Measurements from ENCODE around the gene SEMA3E. TPM values are rescaled to one million over a fixed set of nuclear protein-coding genes. Genes with fewer than 3 reads are reported as not detected.
"Not testable (repeated sequence)": the region's sequence is repeated elsewhere in the genome, so short reads cannot be mapped to it uniquely, and the experiment has no call there.

Gene SEMA3E
- polyA plus RNA-seq, 3 donors = 0.10 to 0.31 (median 0.22) TPM

DNA sequence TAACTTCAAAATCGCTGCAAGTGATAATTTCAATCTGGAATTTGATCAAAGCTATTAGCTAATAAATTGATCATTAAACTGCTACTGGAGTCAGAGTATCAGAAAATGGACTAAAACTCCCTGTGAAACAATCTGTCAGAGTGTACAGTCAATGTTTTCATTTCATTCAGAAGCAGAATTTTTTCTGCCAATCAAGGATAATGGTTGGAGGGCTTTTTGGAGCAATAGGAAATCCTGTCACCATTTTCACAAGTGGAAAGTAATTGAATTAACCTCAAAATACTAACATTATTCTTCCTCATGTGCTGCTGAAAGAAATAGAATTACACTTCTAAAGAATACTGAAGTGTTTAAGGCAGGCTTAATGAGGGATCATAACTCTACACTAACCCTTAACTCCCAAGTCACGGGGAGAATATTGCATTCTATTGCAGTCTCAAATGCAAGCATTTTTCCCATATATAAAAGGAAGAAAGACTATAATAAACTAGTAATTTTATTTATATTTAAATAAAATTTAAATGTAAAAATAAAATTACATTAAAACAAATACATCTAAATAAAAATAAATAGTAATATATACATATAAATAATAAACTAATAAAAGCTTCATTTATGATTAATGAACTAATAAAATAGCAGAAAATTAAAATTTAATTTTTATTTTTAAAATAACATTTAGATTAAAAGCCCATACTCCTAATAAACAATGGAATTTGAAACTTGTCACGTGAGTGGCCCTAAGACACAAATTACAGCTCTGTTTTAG, 67.1 kb downstream of the SEMA3E start:
- 77 to 88% (median 87%) methylated on average over 3 of the region's 3 CpGs for WGBS, 3 donors
- no peak overlapping the region for H3K27ac ChIP-seq (ENCODE audit: low read depth, low read length)

DNA sequence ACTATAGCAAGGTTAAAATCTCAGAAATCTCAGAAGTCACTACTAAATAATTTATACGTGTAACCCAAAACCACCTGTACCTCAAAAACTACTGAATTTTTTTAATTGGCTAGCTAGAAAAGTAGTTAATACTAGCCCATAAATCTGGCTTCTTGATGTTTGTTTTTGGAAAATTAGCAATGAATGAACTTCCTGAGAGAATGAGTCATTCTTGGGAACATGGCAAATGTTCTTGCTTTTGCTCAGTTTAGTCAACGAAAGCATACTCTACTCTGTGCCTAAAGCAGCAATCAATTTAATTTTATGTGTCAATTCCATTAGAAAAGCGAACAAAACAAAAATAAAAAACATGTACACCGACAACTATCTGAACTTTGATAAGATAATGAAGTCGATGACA, 69.2 kb downstream of the SEMA3E start:
- H3K27ac ChIP-seq (ENCODE audit: low read depth, low read length) = no peak overlapping the region
- 53 to 75% (median 74%) methylated on average over 5 of the region's 5 CpGs for WGBS, 3 donors

DNA sequence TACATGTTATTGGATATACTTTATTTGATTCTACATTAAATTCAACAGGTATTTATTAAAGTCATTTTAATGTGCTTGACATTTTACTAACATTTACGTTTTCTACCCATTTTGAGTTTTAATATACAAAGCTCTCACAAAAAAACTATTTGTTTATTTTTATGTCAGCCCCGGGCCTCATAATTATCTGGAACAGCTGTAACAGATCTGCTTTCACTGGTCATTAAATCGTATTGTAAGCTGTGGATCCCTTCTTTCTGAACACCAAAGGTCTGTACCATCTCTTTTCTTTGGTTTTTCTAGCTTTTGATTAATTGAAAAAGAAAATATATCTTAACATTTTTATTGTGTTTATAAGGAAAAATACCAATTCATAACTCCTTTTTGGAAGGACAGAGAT, 73.5 kb downstream of the SEMA3E start:
- no peak overlapping the region for H3K27ac ChIP-seq (ENCODE audit: low read depth, low read length)
- WGBS, 3 donors = 46 to 73% (median 48%) methylated on average over 3 of the region's 3 CpGs

DNA sequence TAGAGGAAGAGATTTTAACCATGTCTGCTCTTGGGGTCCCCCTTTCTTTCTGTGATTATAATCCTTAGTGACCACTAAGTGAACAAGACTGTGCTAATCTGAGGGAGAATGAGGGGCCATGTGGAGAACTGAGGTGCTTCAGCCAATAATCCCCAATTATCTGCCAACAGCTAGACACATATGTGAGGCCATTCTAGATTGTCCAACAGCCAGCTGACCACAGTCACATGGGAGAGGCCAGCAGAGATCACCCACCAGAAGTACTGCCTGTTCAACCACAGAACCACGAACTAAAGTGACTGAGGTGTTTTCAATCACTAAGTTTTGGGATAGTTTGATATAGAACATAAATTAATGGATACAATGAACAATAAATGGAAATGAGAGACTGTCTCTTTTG, 74.3 kb downstream of the SEMA3E start:
- no peak overlapping the region for H3K27ac ChIP-seq (ENCODE audit: low read depth, low read length)
- WGBS, 3 donors = 63 to 88% (median 67%) methylated on average over 1 of the region's 1 CpG

DNA sequence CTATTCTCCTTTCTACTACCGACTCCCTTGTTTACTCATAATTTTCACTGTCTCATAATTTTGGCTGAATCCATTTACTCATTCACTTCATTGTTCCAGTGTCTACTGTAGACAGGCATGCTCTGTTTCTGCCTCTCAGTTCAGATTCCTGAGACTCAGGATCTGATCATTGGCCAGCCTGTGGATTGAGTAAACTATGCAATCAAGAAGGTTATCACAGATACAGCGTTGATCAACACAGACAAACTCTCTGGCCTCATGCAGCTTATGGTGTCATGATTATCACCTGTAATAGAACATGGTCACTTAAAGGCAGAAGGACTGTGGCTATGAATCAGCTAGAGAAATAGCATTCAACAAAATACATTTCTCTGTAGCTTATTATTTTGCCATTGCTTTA, 86.0 kb downstream of the SEMA3E start:
- no peak overlapping the region for H3K27ac ChIP-seq (ENCODE audit: low read depth, low read length)
- WGBS, 3 donors = 33 to 74% (median 66%) methylated on average over 2 of the region's 2 CpGs

DNA sequence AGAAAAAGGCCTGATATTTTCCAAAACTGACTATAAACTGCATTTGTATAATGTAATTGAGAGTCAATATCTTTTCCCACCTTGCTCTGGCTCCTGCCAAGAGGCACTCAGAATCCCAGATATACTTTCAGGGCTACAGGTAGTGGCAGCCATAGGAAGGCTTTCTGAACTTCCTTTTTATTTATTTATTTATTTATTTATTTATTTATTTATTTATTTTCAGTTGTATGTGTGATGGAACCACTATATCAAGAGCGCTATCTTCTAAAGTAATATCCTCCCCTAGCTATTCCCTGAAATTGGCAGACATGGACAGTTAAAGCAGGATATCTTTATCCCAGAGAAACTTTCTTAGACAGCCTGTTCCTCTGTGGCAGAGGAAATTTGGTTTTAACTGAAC, 86.7 kb downstream of the SEMA3E start:
- H3K27ac ChIP-seq (ENCODE audit: low read depth, low read length) = no peak overlapping the region
- 96 to 100% (median 100%) methylated on average over 1 of the region's 1 CpG for WGBS, 3 donors

DNA sequence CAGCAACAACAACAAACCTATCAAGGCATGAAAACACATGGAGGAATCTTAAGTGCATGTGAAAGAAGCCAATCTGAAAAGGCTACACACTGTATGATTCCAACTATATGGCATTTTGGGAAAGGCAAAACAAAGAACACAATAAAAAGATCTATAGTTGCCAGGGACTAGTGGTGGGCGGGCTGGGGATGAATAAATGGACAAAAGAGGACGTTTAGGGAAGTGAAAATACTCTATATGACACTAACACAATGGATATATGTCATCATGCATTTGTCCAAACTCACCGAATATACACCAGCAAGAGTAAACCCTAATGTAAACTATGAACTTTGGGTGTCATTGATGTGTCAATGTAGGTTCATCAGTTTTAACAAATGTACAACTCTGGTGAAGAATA, 89.1 kb downstream of the SEMA3E start:
- 71 to 77% (median 75%) methylated on average over 3 of the region's 3 CpGs for WGBS, 3 donors

DNA sequence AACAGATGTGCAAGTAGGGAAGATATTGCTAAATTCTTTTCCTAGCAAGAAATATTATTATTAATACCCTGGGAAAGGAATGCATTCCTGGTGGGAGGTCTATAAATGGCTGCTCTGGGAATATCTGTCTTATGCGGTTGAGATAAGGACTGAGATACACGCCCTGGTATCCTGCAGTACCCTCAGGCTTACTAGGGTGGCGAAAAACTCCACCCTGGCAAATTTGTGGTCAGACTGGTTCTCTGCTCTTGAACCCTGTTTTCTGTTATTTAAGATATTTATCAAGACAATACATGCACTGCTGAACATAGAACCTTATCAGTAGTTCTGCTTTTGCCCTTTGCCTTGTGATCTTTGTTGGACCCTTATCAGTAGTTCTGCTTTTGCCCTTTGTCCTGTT, 96.4 kb downstream of the SEMA3E start:
- WGBS, 3 donors = 68 to 80% (median 72%) methylated on average over 3 of the region's 3 CpGs
- H3K27ac ChIP-seq (ENCODE audit: low read depth, low read length) = not testable (repeated sequence)

More for the DNA sequence above, 89.1 kb downstream of the SEMA3E start:
- H3K27ac ChIP-seq (ENCODE audit: low read depth, low read length) = no peak overlapping the region

DNA sequence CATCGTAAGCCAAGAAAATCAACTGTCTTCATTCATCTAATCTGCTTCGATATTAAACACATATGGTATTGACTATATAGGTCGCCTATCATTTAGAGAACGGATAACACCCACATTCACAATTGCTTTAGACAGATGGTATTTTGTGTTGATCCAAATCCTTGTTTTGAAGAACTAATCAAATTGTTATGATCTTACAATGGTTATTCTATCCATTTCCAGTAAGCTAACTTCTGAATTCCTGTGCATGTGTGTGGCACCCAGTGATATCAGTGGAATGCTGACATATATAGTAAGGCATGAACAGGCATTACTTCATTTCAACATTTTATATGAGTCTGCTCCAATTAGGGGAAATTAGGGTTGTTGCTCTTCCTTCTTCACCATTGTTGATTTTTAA, 98.8 kb downstream of the SEMA3E start:
- H3K27ac ChIP-seq (ENCODE audit: low read depth, low read length) = no peak overlapping the region
- WGBS, 3 donors = 90 to 97% (median 94%) methylated on average over 4 of the region's 4 CpGs

DNA sequence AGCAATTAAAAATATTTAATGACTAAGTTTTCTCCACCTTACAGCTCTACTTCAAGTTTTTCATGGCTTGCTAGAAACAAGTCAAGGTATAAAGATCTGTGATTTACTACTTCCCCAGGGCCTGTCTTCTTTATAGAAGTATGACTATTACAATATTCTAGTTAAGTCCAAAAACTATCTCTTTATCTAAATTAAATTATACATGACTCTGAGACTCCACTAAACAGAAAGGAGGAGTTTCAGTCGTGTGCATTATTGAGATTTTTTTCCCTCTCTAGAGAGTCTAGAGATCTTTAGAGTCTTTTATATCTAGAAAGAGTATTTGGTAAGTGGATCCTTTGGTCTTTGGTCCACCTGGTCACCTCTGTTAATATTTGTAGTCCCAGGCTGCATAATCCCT, 100.7 kb downstream of the SEMA3E start:
- H3K27ac ChIP-seq (ENCODE audit: low read depth, low read length) = no peak overlapping the region
- WGBS, 3 donors = 58 to 72% (median 72%) methylated on average over 1 of the region's 1 CpG

DNA sequence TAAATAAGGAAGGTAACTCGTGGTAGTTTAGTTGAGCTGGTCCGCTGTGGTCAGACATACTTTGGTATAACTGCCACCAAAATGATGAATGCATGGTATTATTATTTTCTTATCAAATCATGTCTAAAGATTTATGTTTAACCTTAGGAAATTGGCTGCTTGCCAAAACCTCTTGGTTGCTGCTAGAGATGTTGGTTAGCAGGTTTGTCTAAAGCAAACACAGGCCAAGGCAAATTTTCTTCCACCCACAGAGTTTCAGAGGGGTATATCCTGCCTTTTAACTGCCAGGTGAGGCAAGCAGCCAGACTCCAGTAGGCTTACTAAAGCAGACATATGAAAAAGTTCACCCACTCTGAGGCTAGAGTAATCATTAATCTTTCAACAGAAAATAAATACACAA, 101.4 kb downstream of the SEMA3E start:
- 22 to 41% (median 32%) methylated on average over 2 of the region's 2 CpGs for WGBS, 3 donors
- no peak overlapping the region for H3K27ac ChIP-seq (ENCODE audit: low read depth, low read length)

DNA sequence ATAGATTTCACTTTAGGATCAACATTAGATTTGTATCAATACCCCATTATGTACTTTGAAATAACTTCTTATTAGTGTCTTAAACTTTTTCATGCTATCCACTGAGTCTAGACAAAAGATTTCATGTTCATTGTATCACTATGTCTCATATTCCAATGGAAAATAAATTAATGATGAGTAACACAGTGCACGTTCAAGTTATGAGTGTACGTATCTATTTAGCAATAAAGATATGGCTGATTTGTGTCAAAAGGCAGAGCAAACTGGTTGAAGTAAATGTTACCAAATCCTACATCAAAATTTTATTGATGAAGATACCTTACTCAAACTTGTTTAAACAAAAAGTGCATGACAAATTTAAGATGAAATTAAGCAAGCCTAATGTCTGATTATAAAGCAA, 102.4 kb downstream of the SEMA3E start:
- H3K27ac ChIP-seq (ENCODE audit: low read depth, low read length) = no peak overlapping the region
- 61 to 67% (median 66%) methylated on average over 2 of the region's 2 CpGs for WGBS, 3 donors

DNA sequence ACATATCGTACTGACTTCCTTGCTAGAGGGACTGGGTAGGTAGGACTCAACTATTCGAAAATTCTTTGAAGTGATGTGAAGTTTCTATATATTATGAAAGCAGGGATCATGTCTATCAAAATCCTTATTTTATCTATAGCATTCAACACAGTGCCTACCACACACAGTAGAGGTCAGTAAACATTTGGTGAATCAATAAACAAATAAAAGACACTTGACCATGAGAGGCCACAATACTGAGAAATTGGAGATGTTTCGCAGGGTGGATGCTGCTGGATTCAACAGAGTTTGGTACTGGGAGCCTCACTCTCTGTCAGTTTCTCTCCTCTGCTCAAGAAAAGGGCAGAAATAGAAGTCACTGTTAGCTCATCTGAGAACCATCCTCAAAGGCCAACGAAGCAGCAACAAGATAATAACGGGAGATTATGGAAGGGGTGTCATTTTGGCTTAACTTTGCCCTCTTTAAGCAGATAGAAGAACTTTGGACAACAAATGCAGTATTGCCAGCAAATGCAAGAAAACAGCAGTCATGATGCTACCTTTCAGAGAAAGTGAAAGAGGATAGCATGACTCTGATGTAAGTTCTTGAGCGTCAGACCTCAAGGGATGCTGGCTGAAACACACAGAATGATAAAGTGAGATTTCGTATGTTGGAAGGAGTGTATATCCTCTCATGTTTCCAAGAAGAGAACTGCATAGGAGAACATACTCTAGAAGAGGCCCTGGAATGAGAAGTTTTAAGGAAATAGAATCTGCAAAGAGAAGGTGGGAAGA, 107.6 kb downstream of the SEMA3E start:
- no peak overlapping the region for H3K27ac ChIP-seq (ENCODE audit: low read depth, low read length)
- WGBS, 3 donors = 83 to 87% (median 84%) methylated on average over 7 of the region's 7 CpGs

DNA sequence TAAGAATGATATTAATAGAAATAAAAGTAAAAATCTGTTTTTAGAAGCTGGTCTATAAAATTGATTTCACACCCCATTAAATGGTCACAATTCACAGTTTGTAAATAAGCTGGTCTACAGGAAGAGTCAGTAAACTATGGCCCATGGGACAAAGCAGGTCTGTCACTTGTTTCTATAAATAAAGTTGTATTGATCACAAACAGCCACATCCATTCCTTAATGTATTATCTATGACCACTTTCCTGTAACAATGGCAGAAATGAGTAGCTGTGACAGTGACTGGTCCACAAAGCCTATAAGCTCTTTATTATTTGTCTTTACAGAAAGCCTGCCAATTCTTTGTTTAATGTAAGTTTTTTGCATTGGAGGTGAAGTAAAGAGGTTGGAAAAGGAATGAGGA, 114.5 kb downstream of the SEMA3E start:
- no peak overlapping the region for H3K27ac ChIP-seq (ENCODE audit: low read depth, low read length)

DNA sequence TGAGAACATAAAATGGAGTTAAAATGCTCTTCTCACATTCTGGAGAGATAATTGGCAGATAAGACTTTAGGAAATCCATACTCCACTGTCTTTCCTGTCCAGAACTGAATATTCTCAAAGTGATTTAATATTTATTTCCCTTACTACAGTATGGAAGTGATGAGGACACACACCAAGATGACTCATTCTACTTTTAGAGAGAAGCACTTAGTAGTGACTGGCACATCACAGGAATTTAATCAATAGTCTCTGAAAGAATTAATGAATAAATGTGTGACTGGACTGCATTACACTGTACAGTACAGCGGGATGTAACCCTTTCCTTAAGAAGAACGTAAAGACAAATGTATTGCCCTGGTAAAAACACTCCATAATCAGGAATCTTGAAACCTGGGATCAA, 116.7 kb downstream of the SEMA3E start:
- WGBS, 3 donors = 72 to 82% (median 75%) methylated on average over 2 of the region's 2 CpGs
- no peak overlapping the region for H3K27ac ChIP-seq (ENCODE audit: low read depth, low read length)

DNA sequence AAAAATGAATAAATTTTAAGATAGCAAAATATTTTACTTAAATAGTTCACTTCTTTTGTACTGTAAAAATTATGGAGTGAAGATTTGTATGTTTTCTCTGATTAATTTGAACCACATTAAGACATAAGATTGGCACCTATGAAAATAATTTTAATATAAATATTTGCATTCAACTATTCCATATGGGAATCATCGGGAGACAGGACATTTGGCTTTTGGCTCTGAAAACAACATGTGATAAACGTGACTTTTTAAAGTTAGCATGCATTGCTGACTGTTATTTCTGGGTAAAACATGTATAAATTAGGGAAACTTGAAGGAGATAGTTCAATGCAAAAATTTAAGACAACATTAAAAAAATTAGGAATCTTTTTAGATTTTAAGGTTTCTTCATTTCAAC, 117.2 kb downstream of the SEMA3E start:
- 67 to 69% (median 69%) methylated on average over 2 of the region's 2 CpGs for WGBS, 3 donors
- no peak overlapping the region for H3K27ac ChIP-seq (ENCODE audit: low read depth, low read length)

DNA sequence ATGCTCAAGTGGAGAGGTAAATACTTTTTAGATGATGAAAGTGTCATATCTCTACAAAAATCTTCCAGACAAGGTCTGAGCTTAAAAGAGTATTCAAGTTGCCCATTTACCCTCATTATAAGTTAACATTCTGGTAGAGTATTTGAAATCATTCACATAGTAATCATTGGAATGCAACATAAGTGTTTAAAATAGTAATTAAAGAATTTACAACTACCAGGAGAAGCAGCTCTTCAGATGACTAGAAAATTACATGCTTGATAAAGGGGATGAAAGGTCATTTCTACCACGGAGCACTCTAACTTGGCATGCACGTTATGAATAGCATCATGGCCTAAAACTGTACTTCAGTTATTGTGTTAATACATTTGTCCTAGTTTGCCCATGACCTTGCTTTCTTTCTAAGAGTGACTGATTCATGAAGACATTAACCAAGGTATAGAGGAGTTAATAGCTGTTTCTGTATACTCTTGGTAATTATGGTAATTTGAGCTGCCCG, 120.0 kb downstream of the SEMA3E start:
- WGBS, 3 donors = 45 to 57% (median 45%) methylated on average over 3 of the region's 3 CpGs
- no peak overlapping the region for H3K27ac ChIP-seq (ENCODE audit: low read depth, low read length)

DNA sequence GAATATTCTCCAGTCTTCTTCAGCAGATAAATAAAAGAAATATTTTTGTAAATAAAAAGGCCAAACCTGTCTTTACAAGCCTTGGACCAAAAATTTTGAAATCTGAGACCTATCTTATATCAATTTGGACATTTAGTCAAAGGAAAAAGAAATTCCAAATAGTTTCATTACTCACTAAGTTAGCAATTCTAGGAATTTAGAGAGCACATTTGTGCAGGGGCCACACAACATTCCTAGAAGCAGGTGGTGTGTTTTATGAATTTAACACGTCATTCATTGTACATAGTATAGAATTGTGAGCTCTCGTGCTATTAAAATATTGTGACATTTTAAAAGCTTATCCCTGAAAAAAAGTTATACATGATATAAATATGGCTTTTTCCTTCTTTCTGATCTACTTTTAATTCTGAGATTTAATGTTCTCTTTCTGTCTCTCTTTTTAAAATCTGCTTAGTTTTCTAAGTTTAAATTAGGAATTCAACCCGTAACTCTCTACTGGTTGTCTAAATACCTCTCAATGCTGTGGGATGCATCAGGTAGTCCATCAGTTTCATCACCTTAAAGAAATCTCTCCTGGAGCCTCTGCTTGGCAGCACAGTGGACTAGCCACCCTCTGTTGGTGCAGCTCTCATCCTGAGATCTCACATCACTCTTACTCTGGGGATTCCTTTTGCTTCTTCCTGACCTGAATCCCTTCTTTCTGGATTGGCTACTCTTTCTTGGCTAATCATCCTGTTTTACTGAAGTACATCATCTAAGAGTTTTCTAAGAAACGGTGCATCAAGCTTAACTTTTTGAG, 124.5 kb downstream of the SEMA3E start:
- no peak overlapping the region for H3K27ac ChIP-seq (ENCODE audit: low read depth, low read length)
- WGBS, 3 donors = 73 to 75% (median 75%) methylated on average over 4 of the region's 4 CpGs

DNA sequence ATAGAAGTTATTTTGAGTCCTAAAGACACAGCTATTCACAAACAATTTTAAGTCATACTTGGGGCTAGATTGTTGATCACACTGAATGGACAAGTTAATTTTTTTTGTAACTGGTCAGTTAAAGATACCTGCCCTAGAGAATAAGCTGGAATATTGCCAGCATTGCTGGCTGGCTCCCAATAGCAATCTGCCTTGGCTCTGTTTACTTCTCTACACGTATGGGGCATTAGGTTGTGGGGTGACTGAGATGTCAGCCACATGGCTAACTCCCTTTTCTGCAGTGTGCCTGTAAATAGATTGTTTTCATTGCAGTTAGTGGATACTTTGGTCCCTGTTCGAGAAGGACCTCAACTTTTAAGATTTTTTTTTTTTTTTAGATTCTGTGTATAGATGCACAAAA, 128.2 kb downstream of the SEMA3E start:
- no peak overlapping the region for H3K27ac ChIP-seq (ENCODE audit: low read depth, low read length)
- 8 to 18% (median 10%) methylated on average over 2 of the region's 2 CpGs for WGBS, 3 donors

Measured in adipose tissue (tissue), 3 donors.